Activated CD4-positive, alpha-beta T cell treated with anti-CD3 and anti-CD28 coated beads for 1 hour (primary cell): ENCODE results near the gene COX6A2.
"Not testable (repeated sequence)": the region's sequence is repeated elsewhere in the genome, so short reads cannot be mapped to it uniquely, and the experiment has no call there.

Source experiments
- DNase-seq: peaks from one replicate; pipeline ENCODE4 v3.0.0-alpha.2; 2020

The COX6A2 gene

DNA sequence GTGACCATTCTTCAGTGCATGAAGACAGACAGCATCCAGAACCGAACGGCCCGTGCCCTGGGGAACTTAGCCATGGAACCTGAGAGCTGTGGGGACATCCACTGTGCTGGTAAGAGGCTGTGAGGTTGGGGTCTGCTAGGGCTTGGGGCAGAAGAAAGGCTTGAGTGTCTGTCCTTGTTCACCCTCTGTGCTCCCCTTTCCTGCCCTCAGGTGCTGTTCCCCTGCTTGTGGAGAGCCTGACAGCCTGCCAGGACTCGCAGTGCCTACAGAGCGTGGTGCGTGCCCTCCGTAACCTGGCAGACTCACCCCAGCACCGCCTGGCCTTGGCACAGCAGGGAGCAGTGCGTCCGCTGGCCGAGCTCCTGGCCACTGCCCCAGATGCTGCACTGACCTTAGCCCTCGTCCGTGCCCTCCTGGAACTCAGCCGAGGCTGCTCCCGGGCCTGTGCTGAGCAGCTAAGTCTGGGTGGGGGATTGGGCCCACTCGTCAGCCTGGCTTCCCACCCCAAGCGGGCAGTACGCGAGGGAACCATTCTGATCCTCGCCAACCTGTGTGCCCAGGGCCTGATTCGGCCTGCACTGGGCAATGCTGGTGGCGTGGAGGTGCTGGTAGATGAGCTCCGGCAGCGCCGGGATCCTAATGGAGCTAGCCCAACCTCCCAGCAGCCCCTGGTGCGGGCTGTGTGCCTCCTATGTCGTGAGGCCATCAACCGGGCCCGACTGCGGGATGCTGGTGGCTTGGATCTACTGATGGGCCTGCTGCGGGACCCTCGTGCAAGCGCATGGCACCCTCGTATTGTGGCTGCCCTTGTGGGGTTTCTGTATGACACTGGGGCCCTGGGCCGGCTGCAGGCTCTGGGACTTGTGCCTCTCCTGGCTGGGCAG, 34.0 kb upstream of the COX6A2 start:
- no peak for DNase-seq

DNA sequence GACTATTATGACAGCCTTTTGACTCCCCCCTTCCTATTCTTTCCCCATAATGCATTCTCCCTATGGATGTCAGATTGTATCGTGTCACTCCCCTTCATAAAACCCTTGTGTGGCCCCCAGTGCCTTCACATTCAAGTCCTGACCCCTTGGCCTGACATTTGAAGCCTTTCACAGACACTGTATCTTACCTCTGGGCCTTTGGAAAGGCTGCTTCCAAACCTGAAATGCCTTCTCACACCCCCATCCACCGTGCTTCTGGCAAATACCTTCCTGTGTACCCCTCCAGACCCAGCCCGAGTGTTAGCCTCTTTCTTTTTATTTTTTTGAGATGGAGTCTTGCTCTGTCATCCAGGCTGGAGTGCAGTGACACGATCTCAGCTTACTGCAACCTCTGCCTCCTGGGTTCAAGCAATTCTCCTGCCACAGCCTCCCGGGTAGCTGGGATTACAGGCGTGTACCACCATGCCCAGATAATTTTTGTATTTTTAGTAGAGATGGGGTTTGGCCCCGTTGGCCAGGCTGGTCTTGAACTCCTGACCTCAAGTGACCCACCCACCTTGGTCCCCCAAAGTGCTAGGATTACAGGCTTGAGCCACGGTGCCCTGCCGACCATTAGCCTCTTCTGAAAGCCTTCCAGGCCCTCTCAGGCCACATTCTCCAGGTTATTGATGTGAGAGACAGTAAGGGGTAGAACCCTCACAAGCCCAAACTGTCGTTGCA, 33.2 kb upstream of the COX6A2 start:
- no peak for DNase-seq

DNA sequence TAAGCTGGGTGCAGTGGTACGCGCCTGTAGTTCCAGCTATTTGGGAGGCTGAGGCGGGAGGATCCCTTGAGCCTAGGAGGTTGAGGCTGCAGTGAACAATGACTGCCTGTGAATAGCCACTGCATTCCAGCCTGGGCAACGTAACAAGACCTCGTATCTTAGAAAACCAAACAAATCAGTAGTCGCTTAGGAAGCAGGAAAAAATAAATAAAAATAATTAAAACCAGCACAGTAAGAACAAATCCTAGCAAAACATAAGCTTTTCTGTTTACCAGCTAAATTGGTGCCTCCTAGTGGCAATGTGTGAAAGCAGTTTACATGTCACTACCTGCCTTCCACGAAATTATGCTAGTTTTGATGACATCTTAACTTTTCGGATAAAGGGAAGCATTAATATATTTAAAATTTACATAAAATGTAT, 32.4 kb upstream of the COX6A2 start:
- DNase-seq, result no peak

DNA sequence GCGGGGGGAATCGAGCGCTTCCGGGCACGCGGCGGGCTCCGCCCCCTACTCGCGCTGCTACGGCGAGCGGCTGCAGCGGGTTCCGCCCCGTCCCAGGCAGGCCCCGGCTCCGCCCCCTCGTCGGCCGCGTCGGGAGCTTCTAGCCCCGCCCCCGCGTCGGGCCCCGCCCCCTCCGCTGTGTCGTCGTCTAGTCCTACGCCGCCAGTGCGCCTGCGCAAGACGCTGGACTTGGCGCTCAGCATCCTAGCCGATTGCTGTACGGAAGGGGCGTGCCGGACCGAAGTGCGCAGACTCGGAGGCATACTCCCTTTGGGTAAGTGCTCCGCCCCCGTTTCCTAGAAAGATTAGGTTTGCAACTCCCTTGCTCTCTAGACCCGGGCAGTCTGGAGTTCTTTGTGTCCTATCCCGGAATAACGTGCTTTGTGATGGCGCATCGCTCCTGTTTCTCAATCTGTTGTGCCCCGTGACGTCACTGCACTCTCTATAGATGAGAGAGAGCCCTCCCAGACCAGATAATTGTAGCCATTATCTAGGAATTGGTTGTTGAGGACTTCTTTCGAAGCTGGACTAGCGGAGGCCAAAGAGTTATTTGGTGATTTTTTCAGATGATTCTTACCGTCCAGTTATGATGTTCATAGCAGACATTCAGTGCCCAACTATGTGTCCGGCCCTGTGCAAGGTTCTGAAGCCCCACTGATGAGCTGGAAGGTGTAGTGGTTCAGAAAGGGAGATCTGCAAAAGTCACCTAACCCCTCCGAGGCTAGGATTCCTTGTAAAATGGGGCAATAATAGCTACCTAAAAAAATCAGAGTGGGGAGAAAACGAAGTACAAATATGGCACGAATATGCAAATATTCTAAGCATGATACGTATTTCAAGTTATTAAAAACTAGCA, 31.8 kb upstream of the COX6A2 start:
- peak; percentile 100 for DNase-seq

DNA sequence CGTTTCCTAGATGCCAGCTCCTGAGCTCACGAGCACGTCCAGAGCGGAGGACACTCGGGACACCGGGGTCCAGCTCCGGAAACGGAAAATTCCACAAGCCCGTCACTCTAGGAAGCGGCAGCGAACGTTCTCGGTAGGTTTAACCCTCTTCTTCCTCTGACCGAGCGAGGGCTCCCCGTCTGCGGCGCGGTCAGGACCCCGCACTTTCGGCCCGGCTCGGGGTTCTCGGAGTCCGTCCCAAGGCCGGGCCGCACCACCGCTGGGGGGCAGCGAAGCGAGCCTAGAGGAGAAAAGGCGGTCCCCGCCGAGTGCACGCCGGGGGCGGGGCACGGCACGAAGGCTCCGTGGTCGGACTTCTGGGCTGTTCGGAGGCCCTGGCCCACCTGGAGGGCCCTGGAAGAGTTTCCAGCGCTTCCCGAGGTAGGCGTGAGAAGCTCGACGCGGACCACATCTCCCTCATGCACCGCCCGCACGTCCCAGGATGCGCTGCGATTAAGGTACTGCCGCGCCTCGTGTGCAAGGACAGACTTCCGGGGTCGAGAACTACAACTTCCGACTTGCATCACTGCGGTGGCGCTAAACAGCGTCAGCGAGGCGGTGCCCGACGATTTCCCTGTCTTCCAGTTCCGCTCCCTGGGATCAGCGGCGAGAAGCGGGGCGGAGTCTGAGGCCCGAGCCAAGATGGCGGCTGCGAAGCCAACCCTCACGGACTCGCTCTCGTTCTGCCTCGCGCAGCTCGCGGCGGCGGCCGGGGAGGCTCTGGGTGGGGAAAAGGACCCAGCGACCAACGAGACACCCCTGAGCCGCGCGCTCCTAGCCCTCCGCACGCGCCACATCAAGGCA, 30.9 kb upstream of the COX6A2 start, which contains the start of gene ARMC5:
Gene ARMC5 (plus strand): TSS at position 658 of the 843 bp plus-strand sequence. CDS start 24 bp downstream, at position 682.
- DNase-seq, result peak; percentile 95

DNA sequence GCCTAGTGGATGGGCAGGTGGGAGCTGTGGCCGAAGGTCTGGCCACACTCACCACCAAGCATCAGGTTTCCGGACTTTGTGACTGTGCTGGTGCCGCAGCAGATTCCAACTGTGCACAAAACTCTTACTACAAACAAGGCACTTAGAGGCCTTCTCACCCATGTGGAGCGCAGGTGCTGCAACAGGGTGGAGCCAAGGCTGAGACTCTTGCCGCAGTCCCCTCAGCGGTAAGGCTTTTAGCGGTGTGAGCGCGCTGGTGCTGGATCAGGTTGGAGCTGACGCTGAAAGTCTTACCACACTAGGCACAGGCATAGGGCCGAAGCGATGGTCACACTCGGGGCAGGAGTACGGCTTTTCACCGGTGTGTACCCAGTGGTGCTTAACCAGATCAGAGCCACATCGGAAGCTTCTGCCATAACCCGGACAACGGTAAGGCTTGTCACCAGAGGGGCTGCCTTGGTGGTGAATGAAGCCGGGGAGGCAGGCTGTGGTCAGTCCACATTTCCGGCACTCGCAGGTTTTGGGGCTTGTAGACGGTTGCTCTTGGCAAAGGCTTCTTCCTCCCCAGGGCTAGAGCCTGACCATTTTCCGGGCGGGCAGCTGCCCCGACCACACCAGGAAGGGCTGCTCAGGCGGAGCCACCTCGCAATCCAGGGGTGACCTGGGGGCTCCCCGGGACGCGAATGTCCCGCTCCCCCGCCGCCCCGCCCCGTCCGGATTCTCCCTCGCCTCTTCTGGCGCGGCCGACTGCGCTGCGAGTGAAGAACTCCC, 30.1 kb upstream of the COX6A2 start:
- peak; percentile 39 for DNase-seq

DNA sequence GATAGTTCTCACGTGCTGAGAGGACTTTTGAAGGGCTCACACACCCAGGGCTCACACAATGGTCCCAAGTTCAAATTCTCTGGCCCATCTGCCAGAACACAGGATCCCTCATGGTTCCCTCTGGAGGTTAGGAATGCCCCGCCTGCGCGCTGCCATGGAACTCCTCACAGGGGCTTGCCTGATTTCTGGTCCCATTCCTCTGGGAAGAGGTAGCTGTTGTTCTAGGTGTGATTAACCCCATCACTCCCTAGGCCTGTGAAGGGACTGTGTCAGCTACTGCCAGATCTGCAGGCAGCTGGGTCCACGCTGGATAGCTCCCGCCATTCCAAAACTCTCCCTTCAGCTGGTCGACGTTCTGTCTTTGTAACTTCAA, 28.8 kb upstream of the COX6A2 start:
- DNase-seq, result no peak

DNA sequence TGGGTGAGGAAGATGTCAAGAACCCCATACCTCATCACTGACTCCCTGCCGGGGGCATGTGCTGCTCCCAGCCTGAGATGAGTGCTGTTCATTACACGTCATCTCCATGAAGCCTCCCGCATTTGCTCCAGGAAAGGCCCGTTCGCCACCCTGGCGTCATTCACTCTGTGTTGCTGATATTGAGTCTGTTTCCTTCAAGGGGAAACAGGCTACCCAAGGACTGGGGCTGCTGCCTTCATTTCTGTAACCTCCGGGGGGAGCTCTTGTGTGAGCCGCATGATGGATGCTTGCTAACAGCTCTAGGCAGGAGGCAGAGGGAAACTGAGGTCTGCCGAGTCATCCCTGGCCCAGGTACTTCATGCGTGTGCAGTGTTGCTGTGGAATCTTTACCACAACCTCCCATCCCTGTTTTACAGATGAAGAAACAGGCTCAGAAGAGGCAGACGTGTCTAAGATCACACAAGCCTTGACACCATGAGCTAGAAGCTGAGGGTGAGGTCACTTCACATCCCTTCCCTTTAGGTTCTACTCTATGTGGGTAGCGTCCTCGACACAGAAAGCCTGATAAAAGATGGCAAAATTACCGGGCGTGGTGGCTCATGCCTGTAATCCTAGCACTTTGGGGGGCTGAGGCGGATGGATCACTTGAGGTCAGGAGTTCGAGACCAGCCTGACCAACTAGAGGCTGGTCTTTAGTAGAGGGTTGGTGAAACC, 27.6 kb upstream of the COX6A2 start:
- DNase-seq, result no peak

DNA sequence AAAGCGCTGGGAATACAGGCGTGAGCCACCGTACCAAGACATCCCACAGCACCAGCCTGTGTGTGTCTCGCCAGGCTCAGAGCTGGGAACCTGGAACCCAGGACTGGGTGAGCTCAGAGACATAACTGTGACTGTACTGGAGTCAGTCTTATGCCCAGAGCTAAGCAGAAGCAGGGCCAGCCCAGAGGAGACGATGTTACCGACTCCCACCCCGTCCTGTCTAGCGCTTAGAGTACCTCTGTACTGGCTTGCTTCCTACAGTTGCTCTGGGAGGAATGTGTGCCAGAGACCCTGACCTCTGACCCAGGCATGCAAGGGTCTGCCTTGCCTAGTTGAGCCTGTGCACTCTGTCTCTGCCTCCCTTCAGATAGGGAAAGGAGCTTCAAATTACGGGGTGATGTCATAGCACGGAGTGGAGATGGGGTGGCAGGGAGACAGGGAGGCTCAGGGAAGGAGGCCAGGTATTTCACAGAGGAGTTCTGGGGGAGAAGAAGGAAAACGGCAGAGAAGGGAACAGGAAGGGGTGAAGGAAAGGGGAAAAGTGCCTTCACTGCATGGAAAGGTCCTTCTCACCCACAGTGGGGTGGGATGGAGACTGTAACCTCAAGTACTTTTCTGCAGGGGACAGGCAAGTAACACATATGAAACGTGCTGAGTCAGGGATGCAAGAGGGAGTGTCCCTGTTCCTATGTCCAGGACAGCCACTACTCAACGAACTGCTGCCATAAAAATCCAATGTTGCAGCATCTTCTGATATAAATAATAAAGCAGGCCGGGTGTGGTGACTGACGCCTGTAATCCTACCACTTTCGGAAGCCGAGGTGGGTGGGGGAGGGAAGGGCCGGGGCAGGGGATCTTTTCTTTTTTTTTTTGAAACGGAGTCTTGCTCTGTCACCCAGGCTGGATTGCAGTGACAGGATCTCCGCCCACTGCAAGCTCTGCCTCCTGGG, 25.4 kb upstream of the COX6A2 start:
- DNase-seq, result no peak

DNA sequence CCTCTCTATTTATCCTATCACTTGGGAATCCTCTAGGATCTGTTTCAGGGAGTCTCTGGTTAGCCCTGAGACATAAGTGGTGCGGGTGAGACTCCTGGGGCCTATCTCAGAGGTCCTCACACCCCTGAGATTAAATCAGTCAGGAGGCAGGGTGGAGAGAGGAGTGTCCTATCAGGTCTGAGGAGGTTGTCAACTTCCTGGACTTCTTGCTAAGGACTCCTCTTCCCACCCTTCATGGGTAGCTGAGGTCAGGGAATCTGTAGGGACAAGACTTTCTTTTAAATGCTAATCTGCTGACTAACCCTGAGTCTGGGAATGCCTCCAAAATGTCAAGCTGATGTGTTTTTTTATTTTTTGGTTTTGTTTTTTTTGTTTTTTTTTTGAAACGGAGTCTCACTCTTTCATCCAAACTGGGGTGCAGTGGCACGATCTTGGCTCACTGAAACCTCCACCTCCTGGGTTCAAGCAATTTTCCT, 24.5 kb upstream of the COX6A2 start:
- no peak for DNase-seq

DNA sequence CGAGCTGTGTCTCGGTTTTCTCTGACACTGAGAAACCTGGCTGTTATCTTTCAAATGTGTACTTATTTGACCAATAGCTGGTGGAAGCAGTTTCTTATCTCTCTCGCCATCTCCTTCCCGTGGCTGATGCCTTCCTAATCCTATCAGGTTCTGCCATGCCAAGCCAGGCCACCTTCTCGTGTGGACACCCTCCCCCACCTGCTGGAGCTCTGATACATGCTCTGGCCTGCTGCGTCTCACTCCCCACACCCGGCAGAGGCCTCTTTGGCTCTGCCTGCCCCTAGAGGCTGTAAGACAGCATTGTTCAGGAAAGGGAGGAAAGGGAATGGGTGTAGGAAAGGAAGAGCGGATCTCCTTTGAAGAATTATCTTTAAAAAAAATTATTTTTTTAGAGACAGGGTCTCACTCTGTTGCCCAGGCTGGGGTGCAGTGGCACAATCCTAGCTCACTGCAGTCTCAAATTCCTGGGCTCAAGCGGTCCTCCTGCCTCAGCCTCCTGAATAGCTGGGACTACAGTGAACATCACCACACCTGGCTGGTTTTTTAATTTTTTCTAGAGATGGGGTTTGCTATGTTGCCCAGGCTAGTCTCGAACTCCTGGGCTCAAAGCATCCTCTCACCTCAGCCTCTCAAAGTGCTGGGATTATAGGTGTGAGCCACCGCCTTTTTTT, 23.7 kb upstream of the COX6A2 start:
- no peak for DNase-seq

DNA sequence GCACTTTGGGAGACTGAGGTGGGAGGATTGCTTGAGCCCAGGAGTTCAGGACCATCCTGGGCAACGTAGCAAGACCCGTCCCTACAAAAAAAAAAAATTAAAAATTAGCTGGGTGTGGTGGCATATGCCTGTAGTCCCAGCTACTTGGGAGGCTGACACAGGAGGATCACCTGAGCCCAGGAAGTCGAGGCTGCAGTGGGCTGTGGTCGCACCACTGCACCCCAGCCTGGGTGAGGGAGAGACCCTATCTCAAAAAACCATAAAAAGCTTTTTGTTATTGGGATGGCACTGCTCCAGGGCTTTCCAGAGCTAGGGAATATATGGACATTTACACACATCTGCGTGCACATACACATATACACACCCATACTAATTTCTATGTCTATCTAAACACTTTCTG, 23.0 kb upstream of the COX6A2 start:
- no peak for DNase-seq

DNA sequence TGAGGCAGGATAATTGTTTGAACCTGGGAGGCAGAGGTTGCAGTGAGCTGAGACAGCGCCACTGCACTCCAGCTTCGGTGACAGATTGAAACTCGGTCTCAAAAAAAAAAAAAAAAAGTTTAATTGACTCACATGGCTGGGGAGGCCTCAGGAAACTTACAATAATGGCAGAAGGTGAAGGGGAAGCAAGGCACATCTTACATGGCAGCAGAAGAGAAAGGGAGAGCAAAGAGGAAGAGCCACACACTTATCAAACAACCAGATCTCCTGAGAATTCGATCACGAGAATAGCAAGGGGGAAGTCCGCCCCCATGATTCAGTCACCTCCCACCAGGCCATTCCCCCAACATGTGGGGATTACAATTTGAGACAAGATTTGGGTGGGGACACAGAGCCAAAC, 17.8 kb upstream of the COX6A2 start:
- not testable (repeated sequence) for DNase-seq

DNA sequence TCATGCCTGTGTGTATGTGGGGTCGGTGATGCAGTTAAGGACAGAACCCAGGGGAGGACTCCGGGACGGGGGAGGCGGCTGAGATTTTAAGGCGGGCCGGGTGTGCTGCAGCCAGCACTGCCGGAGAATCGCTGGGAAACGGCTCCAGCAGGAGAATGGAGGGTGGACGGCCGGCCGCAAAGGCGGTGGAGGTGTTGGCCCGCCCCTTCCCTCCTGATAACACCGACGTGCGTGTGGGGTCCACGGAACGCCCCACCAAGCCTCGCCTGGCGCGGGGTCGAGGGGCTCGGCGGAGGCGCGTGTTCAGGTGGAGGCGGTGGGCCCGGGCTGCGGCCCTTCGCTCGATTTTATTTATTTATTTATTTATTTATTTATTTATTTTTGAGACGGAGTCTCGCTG, 13.8 kb upstream of the COX6A2 start:
- DNase-seq, result no peak

DNA sequence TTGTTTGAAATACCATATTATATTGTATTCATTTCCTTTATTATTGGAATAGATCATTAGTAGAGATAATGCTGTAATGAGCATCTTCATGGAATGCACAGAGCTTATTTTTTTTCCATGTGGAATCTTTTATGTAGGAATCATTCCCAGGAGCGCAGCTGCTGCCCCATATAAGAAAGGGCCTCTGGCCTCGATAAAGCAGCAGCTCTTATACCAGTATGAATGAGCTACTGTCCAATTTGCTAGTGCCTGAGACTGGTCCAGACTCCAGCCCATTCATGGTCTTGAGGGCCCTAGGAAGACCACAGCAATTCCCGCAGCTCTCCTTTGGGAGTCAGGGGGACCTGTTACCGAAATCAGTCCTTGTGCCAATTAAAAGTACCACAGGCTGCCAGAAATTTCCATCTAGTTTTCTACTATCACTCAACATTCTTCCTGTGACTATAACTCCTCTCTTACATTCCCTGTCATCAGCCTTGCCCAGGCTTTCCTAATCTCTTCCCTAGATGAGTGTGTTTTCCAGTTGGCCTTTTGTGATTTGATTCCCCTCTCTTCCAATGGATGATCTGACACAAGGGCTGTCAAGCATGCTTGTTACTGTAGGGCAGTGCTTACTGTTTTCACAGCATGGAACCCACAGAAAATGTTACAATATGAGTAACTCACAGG, 12.5 kb upstream of the COX6A2 start:
- no peak for DNase-seq

DNA sequence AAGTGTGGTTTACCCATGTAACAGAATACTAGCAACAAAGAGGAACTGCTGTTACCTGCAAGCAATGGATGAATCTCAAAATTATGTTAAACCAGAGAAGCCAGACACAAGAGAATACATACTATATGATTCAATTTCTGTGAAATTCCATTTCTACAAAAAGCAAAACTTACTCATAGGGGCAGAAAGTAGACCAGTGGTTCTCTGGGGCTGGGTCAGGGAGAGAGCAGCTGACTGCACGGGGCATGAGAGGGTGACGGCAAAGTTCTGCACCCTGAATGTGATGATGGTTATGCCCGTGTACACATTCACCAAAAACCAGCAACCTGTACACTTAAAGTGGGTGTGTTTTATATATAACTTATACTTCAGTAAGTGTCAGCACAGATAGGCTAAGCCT, 11.4 kb upstream of the COX6A2 start:
- DNase-seq, result no peak

DNA sequence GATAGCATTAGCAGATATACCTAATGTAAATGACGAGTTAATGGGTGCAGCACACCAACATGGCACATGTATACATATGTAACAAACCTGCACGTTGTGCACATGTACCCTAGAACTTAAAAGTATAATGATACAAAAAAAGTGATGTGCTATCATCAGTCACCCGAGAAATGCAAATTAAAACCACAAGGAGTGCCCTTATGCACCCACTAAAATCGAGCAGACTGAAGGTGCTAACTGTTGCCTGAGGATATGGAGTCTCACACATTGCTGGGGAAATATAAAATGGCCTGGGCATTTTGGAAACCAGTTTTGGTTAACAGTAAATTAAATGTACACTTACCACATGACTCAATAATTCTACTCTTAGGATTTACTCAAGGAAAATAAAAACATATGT, 10.9 kb upstream of the COX6A2 start:
- DNase-seq, result not testable (repeated sequence)

DNA sequence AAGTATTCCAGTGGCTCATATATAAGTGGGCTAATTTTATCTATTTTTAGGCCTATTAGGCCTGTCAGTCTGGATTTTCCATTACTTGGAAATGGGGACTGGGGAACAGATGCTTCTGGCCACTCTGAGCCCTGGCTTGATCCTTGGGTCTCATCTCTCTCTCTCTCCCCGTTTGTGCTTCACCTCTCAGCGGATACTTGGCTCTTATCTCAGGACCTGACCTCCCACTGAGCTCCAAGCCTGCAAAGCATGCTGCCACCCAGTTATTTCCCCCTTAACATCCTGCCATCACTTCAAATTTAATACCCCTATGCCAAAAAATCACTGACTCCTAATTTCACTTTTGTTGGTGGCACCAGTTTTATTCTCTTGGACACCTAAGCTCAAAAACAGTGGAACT, 10.3 kb upstream of the COX6A2 start:
- no peak for DNase-seq
